ENCODE measurements around the gene CERS6. TPM values are rescaled to one million over a fixed set of nuclear protein-coding genes. Genes with fewer than 3 reads are reported as not detected.

Gene CERS6
- total RNA-seq, 1 donor from 2014 or later, result 36.4 TPM

DNA sequence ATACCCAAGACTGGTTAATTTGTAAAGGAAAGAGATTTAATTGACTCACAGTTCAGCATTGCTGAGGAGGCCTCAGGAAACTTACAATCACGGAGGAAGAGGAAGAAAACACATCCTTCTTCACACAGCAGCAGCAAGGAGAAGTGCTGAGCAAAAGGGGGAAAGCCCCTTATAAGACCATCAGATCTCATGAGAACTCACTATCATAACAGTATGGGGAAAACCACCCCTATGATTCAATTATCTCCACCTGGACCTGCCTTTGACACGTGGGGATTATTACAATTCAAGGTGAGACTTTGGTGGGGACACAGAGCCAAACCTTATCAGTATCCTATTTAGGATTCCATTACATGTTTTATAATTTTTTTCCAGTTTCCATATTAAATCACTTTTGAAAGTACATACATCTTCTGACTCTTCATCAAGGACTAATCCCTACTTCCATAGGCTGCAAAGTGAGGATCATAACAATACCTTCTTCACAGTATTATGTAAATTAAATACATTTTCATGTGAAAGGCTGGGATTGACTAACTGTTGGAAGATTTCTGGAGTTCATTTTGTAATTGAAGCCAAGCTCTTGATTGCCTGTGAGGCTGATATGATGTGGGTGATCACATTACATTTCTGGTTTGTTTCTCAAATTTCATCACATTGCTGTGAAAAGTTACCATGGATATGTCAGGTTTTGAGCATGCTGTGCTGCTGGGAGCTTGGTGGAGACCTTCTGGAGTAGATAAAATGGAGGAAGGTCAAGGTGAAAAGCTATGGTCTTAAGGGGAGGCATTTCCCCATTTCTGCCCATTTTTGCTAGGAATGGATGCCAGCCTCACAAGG lies 31.7 kb upstream of the CERS6 start:
- no peak overlapping the region for H3K4me3 Mint-ChIP-seq (ENCODE audit: unreplicated experiment)
- H3K27ac Mint-ChIP-seq (ENCODE audit: unreplicated experiment), result no peak overlapping the region
- DNase-seq (ENCODE audit: low spot score), result no peak
- no peak for TF ChIP-seq CTCF (IDR thresholded peaks at IDR 0.05; ENCODE audit: unreplicated experiment)
- no peaks in the 10 kb centered on the region for H3K36me3 Mint-ChIP-seq (ENCODE audit: low read depth, unreplicated experiment)
- peaks cover 12% of the 10 kb centered on the region for H3K4me1 Mint-ChIP-seq (ENCODE audit: unreplicated experiment)
- H3K9me3 Mint-ChIP-seq (ENCODE audit: unreplicated experiment), result no peaks in the 10 kb centered on the region
- H3K27me3 Mint-ChIP-seq (ENCODE audit: unreplicated experiment), result peaks cover 8% of the 10 kb centered on the region

GRCh38 chr2:168424971-168425370 lies 31.1 kb upstream of the CERS6 start:
- TF ChIP-seq CTCF (IDR thresholded peaks at IDR 0.05; ENCODE audit: unreplicated experiment), result no peak
- peaks cover 12% of the 10 kb centered on the region for H3K4me1 Mint-ChIP-seq (ENCODE audit: unreplicated experiment)
- DNase-seq (ENCODE audit: low spot score), result no peak
- peaks cover 6% of the 10 kb centered on the region for H3K27me3 Mint-ChIP-seq (ENCODE audit: unreplicated experiment)
- no peaks in the 10 kb centered on the region for H3K36me3 Mint-ChIP-seq (ENCODE audit: low read depth, unreplicated experiment)
- no peak overlapping the region for H3K4me3 Mint-ChIP-seq (ENCODE audit: unreplicated experiment)
- H3K27ac Mint-ChIP-seq (ENCODE audit: unreplicated experiment), result no peak overlapping the region
- no peaks in the 10 kb centered on the region for H3K9me3 Mint-ChIP-seq (ENCODE audit: unreplicated experiment)

DNA sequence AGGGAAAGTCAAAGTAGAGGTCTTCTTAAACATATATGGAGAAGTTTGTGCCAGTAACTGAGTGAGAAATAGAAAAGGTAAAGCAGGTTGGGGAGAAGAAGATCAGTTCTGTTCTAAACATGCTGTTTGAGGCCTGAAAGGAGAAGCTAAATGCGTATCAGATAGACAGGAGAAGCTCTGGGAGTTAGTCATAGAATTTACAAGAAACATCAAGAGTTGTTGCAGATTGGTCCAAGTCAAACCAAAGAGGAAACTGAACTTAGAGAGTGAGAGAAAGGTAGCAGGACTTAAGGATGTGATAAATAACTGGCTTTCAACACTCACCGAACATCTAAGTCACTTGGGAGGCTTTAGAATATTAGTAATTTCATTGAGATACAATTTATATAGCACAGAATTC lies 29.2 kb upstream of the CERS6 start:
- Mint-ChIP-seq H3K27me3 (ENCODE audit: unreplicated experiment) (peaks cover 4% of the 10 kb centered on the region), H3K4me1 (ENCODE audit: unreplicated experiment) (peaks cover 12% of the 10 kb centered on the region), H3K9me3 (ENCODE audit: unreplicated experiment) (no peaks in the 10 kb centered on the region), H3K27ac (ENCODE audit: unreplicated experiment) (no peak overlapping the region), H3K36me3 (ENCODE audit: low read depth, unreplicated experiment) (no peaks in the 10 kb centered on the region), H3K4me3 (ENCODE audit: unreplicated experiment) (no peak overlapping the region)
- no peak for TF ChIP-seq CTCF (IDR thresholded peaks at IDR 0.05; ENCODE audit: unreplicated experiment)
- DNase-seq (ENCODE audit: low spot score), result no peak

DNA sequence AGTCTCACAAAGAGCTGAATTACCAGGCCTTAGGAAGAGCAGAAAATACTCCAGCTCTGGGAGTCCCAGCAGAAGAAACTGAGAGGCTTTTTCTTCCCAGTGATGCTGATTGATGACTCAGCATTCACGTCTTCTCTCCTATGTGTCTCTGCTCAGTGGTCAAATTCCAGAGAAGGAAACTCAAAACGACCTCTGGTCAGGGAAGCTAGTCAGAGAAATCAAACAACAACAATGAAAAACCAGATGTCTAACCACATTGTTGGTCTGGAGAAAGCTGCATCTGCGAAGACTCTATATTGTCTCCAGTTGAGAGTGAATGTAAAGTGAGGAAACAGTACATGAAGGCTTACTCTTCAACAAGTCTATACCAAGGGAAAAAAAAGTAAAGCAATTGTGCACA lies 28.6 kb upstream of the CERS6 start:
- Mint-ChIP-seq H3K4me1 (ENCODE audit: unreplicated experiment) (peaks cover 12% of the 10 kb centered on the region), H3K27ac (ENCODE audit: unreplicated experiment) (no peak overlapping the region), H3K4me3 (ENCODE audit: unreplicated experiment) (no peak overlapping the region), H3K27me3 (ENCODE audit: unreplicated experiment) (peaks cover 4% of the 10 kb centered on the region), H3K9me3 (ENCODE audit: unreplicated experiment) (no peaks in the 10 kb centered on the region), H3K36me3 (ENCODE audit: low read depth, unreplicated experiment) (no peaks in the 10 kb centered on the region)
- no peak for DNase-seq (ENCODE audit: low spot score)
- no peak for TF ChIP-seq CTCF (IDR thresholded peaks at IDR 0.05; ENCODE audit: unreplicated experiment)

DNA sequence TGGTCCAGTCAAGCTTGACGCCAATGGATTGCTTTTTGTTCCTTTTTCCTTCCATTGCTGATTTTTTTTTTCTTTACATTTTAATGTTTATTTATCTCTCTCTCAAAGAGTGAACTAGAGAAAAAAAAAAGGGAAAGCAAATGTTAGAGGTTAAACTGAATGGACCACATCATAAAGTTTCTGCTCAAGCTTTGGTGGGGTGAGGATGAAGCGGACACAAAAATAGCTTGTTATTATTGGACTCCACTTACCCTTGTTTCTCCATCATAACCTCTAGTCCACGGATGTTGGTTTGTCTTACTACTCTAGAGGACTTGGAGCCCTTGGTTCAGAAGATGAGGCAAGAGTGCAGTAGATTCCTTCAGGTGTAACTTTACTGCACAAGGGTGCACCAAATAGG lies 27.6 kb upstream of the CERS6 start:
- H3K27me3 Mint-ChIP-seq (ENCODE audit: unreplicated experiment), result peaks cover 4% of the 10 kb centered on the region
- peaks cover 12% of the 10 kb centered on the region for H3K4me1 Mint-ChIP-seq (ENCODE audit: unreplicated experiment)
- no peaks in the 10 kb centered on the region for H3K9me3 Mint-ChIP-seq (ENCODE audit: unreplicated experiment)
- no peak overlapping the region for H3K27ac Mint-ChIP-seq (ENCODE audit: unreplicated experiment)
- H3K36me3 Mint-ChIP-seq (ENCODE audit: low read depth, unreplicated experiment), result no peaks in the 10 kb centered on the region
- TF ChIP-seq CTCF (IDR thresholded peaks at IDR 0.05; ENCODE audit: unreplicated experiment), result no peak
- no peak for DNase-seq (ENCODE audit: low spot score)
- H3K4me3 Mint-ChIP-seq (ENCODE audit: unreplicated experiment), result no peak overlapping the region

Data from endothelial cell (in vitro differentiated cells).